Parathyroid adenoma (tissue), 2 donors: ENCODE measurements around the gene GNB1L.

Experiments used
- H2AFZ ChIP-seq: fragments of 300-600 bp; sonication (generic); one replicate; pipeline ENCODE4 v1.7.0; 2017; ENCODE audit warnings: antibody characterized with exemption, mild to moderate bottlenecking
- H3K27ac ChIP-seq: fragments of 300-600 bp; sonication (generic); one replicate; pipeline ENCODE4 v1.7.0; 2017
- H3K27me3 ChIP-seq: fragments of 300-600 bp; sonication (generic); one replicate; pipeline ENCODE4 v1.7.0; 2017; ENCODE audit warnings: low read length; ENCODE audit not compliant: control insufficient read depth, insufficient read depth
- H3K36me3 ChIP-seq: fragments of 300-600 bp; sonication (generic); one replicate; pipeline ENCODE4 v1.7.0; 2017; ENCODE audit warnings: low read length; ENCODE audit not compliant: control insufficient read depth, insufficient read depth
- H3K4me1 ChIP-seq: fragments of 300-600 bp; sonication (generic); one replicate; pipeline ENCODE4 v1.7.0; 2017; ENCODE audit warnings: control low read depth
- H3K4me2 ChIP-seq: fragments of 300-600 bp; sonication (generic); one replicate; pipeline ENCODE4 v1.7.0; 2017; ENCODE audit warnings: low read length
- H3K4me3 ChIP-seq: fragments of 300-600 bp; sonication (generic); one replicate; pipeline ENCODE4 v1.7.0; 2017; ENCODE audit warnings: low read depth, low read length
- H3K79me2 ChIP-seq: fragments of 300-600 bp; sonication (generic); one replicate; pipeline ENCODE4 v1.7.0; 2017; ENCODE audit warnings: control low read depth
- H3K9ac ChIP-seq: fragments of 300-600 bp; sonication (generic); one replicate; pipeline ENCODE4 v1.7.0; 2017; ENCODE audit warnings: mild to moderate bottlenecking
- H3K9me3 ChIP-seq: fragments of 300-600 bp; sonication (generic); one replicate; pipeline ENCODE4 v1.7.0; 2017; ENCODE audit warnings: low read length; ENCODE audit not compliant: control insufficient read depth
- TF ChIP-seq, protein P1 (sequence below): fragments of 300-600 bp; sonication (generic); IDR thresholded peaks from one replicate; pipeline ENCODE4 v1.7.0; 2017; ENCODE audit warnings: antibody characterized with exemption, mild to moderate bottlenecking
- donor health status: primary hyperparathyroidism.

Gene GNB1L

GRCh38 chr22:19843857-19844376, 10.8 kb downstream of the GNB1L start:
- Histone ChIP-seq H3K4me3 (no peak overlapping the region), H3K79me2 (no peaks in the 10 kb centered on the region), H3K27ac (no peak overlapping the region), H3K9ac (no peak overlapping the region), H3K4me1 (peaks cover 4% of the 10 kb centered on the region), H3K4me2 (no peak overlapping the region), H3K27me3 (no peaks in the 10 kb centered on the region), H3K9me3 (no peaks in the 10 kb centered on the region), H2AFZ (no peak overlapping the region), H3K36me3 (no peaks in the 10 kb centered on the region)
- TF ChIP-seq, protein P1, sequence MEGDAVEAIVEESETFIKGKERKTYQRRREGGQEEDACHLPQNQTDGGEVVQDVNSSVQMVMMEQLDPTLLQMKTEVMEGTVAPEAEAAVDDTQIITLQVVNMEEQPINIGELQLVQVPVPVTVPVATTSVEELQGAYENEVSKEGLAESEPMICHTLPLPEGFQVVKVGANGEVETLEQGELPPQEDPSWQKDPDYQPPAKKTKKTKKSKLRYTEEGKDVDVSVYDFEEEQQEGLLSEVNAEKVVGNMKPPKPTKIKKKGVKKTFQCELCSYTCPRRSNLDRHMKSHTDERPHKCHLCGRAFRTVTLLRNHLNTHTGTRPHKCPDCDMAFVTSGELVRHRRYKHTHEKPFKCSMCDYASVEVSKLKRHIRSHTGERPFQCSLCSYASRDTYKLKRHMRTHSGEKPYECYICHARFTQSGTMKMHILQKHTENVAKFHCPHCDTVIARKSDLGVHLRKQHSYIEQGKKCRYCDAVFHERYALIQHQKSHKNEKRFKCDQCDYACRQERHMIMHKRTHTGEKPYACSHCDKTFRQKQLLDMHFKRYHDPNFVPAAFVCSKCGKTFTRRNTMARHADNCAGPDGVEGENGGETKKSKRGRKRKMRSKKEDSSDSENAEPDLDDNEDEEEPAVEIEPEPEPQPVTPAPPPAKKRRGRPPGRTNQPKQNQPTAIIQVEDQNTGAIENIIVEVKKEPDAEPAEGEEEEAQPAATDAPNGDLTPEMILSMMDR: no peak

GRCh38 chr22:19843107-19843856, 11.4 kb downstream of the GNB1L start:
- H3K9me3 ChIP-seq: no peaks in the 10 kb centered on the region
- no peak overlapping the region for H3K9ac ChIP-seq
- H2AFZ ChIP-seq: no peak overlapping the region
- no peaks in the 10 kb centered on the region for H3K27me3 ChIP-seq
- no peaks in the 10 kb centered on the region for H3K4me1 ChIP-seq
- H3K36me3 ChIP-seq: no peaks in the 10 kb centered on the region
- H3K79me2 ChIP-seq: no peaks in the 10 kb centered on the region
- H3K4me3 ChIP-seq: no peak overlapping the region
- TF ChIP-seq, protein P1: no peak
- no peak overlapping the region for H3K27ac ChIP-seq
- H3K4me2 ChIP-seq: no peak overlapping the region

DNA sequence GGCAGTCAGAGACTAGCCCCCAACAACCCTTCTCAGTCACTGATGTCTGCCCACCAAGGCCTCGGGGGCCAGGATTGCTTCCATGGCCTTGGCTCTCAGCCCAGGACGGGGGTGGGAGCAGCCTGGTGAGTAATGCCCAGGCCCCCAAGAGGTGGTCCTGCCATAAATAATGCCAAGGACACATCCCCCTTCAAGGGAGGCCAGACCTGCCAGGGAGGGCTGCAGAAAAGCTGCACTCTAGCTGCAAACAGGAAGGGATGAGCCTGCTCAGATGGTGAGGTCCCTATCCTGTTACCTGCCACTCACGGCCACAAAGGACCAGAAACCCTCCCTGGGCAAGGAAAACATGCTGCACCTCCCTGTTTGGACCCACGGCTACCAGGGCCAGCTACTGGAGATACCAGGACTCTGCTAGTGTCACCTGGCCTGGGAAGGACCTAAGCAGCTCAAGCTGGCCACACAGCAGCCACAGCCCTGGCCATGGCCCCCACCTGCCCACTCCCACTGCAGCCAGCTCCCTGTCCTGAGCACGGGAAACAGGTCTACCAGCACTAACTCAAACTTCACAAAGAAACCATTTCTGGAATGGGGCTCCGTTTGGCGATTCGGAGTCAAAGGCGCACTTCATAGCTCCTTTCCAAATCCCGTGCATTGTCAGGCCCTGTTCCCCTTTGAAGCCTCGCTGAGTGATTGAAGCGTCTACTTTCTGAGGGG, 12.1 kb downstream of the GNB1L start:
- no peak overlapping the region for H2AFZ ChIP-seq
- H3K27ac ChIP-seq: no peak overlapping the region
- H3K4me1 ChIP-seq: no peaks in the 10 kb centered on the region
- TF ChIP-seq, protein P1: no peak
- no peak overlapping the region for H3K4me2 ChIP-seq
- no peak overlapping the region for H3K4me3 ChIP-seq
- H3K27me3 ChIP-seq: no peaks in the 10 kb centered on the region
- H3K9ac ChIP-seq: no peak overlapping the region
- no peaks in the 10 kb centered on the region for H3K9me3 ChIP-seq
- no peaks in the 10 kb centered on the region for H3K36me3 ChIP-seq
- H3K79me2 ChIP-seq: no peaks in the 10 kb centered on the region

- TF ChIP-seq, protein P1: no peak
- Histone ChIP-seq H3K27me3 (no peaks in the 10 kb centered on the region), H3K4me1 (no peaks in the 10 kb centered on the region), H3K4me2 (no peak overlapping the region), H3K9me3 (no peaks in the 10 kb centered on the region), H3K9ac (no peak overlapping the region), H3K4me3 (no peak overlapping the region), H3K27ac (no peak overlapping the region), H3K79me2 (no peaks in the 10 kb centered on the region), H3K36me3 (no peaks in the 10 kb centered on the region), H2AFZ (no peak overlapping the region)
Observed at GRCh38 chr22:19841641-19842392, 12.9 kb downstream of the GNB1L start.
